NCI-H146 (cell line): Measurements from ENCODE around the gene SGSH.
"Not testable (repeated sequence)": the region's sequence is repeated elsewhere in the genome, so short reads cannot be mapped to it uniquely, and the experiment has no call there.

Experiments used
- DNase-seq: peaks from one replicate; lab custom pipeline; 2025; lab: John Stamatoyannopoulos, UW

The SGSH gene

GRCh38 chr17:80253631-80254395 lies 33.7 kb upstream of the SGSH start:
- DNase-seq: no peak

GRCh38 chr17:80252871-80253270 lies 32.7 kb upstream of the SGSH start:
- DNase-seq: no peak

GRCh38 chr17:80251966-80252365 lies 31.8 kb upstream of the SGSH start:
- no peak for DNase-seq

GRCh38 chr17:80248894-80249710 lies 29.0 kb upstream of the SGSH start:
- no peak for DNase-seq

- no peak for DNase-seq
Observed at GRCh38 chr17:80248001-80248893, 28.1 kb upstream of the SGSH start.

- DNase-seq: no peak
Observed at GRCh38 chr17:80247561-80247960, 27.4 kb upstream of the SGSH start.

GRCh38 chr17:80246726-80247125 lies 26.6 kb upstream of the SGSH start:
- no peak for DNase-seq

GRCh38 chr17:80246266-80246681 lies 26.1 kb upstream of the SGSH start:
- DNase-seq: no peak

- no peak for DNase-seq
Observed at GRCh38 chr17:80245566-80246265, 25.6 kb upstream of the SGSH start.

GRCh38 chr17:80244871-80245509 lies 24.9 kb upstream of the SGSH start:
- DNase-seq: no peak

- not testable (repeated sequence) for DNase-seq
Observed at GRCh38 chr17:80244448-80244847, 24.3 kb upstream of the SGSH start.

- DNase-seq: no peak
Observed at GRCh38 chr17:80243526-80244433, 23.6 kb upstream of the SGSH start.

- no peak for DNase-seq
Observed at GRCh38 chr17:80242505-80242904, 22.4 kb upstream of the SGSH start.

GRCh38 chr17:80237386-80237785 lies 17.3 kb upstream of the SGSH start:
- no peak for DNase-seq

GRCh38 chr17:80236911-80237310 lies 16.8 kb upstream of the SGSH start:
- DNase-seq: no peak

- DNase-seq: no peak
Observed at GRCh38 chr17:80233202-80233601, 13.1 kb upstream of the SGSH start.

GRCh38 chr17:80232438-80232837 lies 12.3 kb upstream of the SGSH start:
- no peak for DNase-seq

GRCh38 chr17:80229011-80229410 lies 8.9 kb upstream of the SGSH start:
- DNase-seq: no peak

GRCh38 chr17:80228477-80228876 lies 8.3 kb upstream of the SGSH start:
- no peak for DNase-seq

GRCh38 chr17:80227666-80228065 lies 7.5 kb upstream of the SGSH start:
- DNase-seq: no peak
